Panc1 (cell line): ENCODE results near the gene ELK4. TPM values are rescaled to one million over a fixed set of nuclear protein-coding genes. Genes with fewer than 3 reads are reported as not detected.

Source experiments
- ATAC-seq: fragments of 200-7000 bp; cut with Tn5 transposase; 2 replicates; pipeline ENCODE4 v1.9.1; 2020; ENCODE audit warnings: mild to moderate bottlenecking, moderate library complexity
- BruUV-seq: library from RNA; stranded (reverse); fragments of 400-500 nt; replicated peaks from 2 replicates; lab custom pipeline; 2021; lab: Mats Ljungman, UMichigan
- CTCF ChIA-PET: fragments of 300-600 bp; sonication (Branson Sonifier 250); formaldehyde crosslinking; loops from one replicate; lab custom pipeline; 2022; ENCODE audit warnings: antibody characterized with exemption; lab: Charles Lee
- POLR2A ChIA-PET: fragments of 300-600 bp; sonication (Branson Sonifier 250); formaldehyde crosslinking; loops from one replicate; lab custom pipeline; 2022; ENCODE audit warnings: antibody characterized with exemption; lab: Charles Lee
- DNase-seq: peaks from one replicate; pipeline ENCODE4 v3.0.0-alpha.2; 2010; ENCODE audit warnings: low read depth, low spot score
- H3K27ac ChIP-seq: 2 replicates; pipeline ENCODE4 v1.5.1; 2011; ENCODE audit warnings: mild to moderate bottlenecking, low read length, inconsistent platforms
- H3K27me3 ChIP-seq: fragments of 200-500 bp; sonication (Bioruptor generic); 2 replicates; pipeline ENCODE4 v1.6.0; 2014; ENCODE audit warnings: low read length, inconsistent platforms; ENCODE audit not compliant: control insufficient read depth, insufficient read depth
- H3K36me3 ChIP-seq: fragments of 200-500 bp; sonication (Bioruptor generic); 2 replicates; pipeline ENCODE4 v1.5.1; 2014; ENCODE audit warnings: inconsistent platforms, mild to moderate bottlenecking, low read length, moderate library complexity; ENCODE audit not compliant: control insufficient read depth, insufficient read depth
- H3K4me1 ChIP-seq: 2 replicates; pipeline ENCODE4 v1.5.1; 2011; ENCODE audit warnings: inconsistent platforms, mild to moderate bottlenecking, low read length, moderate library complexity; ENCODE audit not compliant: control insufficient read depth, insufficient read depth
- H3K4me3 ChIP-seq, 2 experiments: 2 replicates each; pipeline ENCODE4 v1.5.1; 2011 to 2012; ENCODE audit warnings: low read depth in 2 of 2, low read length in 2 of 2, mild to moderate bottlenecking in 2 of 2, inconsistent platforms in 1 of 2, moderate library complexity in 1 of 2
- H3K9me3 ChIP-seq: fragments of 200-500 bp; sonication (Bioruptor generic); 2 replicates; pipeline ENCODE4 v1.5.1; 2014; ENCODE audit warnings: low read depth, mild to moderate bottlenecking, inconsistent platforms, low read length, moderate library complexity; ENCODE audit not compliant: control insufficient read depth, insufficient read depth
- POLR2AphosphoS5 ChIP-seq: IDR thresholded peaks from 2 replicates; pipeline ENCODE4 v1.6.1; 2012; ENCODE audit warnings: mild to moderate bottlenecking, low read depth, low read length, moderate library complexity
- SIN3A ChIP-seq: IDR thresholded peaks from 2 replicates; pipeline ENCODE4 v1.6.1; 2012; ENCODE audit warnings: low read depth, mild to moderate bottlenecking, low read length, moderate library complexity, borderline replicate concordance; ENCODE audit not compliant: insufficient read depth
- TCF7L2 ChIP-seq: IDR thresholded peaks from 2 replicates; pipeline ENCODE4 v1.6.1; 2011; ENCODE audit warnings: mild to moderate bottlenecking, low read depth, low read length, inconsistent platforms
- in situ Hi-C: cut with HindIII; loops from 2 replicates; pipeline ENCODE4 v1.10.0; 2016; ENCODE audit warnings: low sequenced_read_pairs, low pct_unique_long_range_greater_than_20kb
- intact Hi-C: fragments of 100-400 bp; cut with micrococcal nuclease; formaldehyde crosslinking; loops from one replicate; pipeline ENCODE4 v1.10.0; 2022; ENCODE audit not compliant: unreplicated experiment
- total RNA-seq: library from RNA; stranded (reverse); gene quantifications from one replicate; pipeline ENCODE4 v1.2.1, GENCODE V29; 2021; ENCODE audit not compliant: unreplicated experiment
- TF ChIP-seq, protein P1 (sequence below): fragments of 450-650 bp; IDR thresholded peaks from 2 replicates; pipeline ENCODE4 v1.5.1; 2017; ENCODE audit warnings: mild to moderate bottlenecking
- TF ChIP-seq, protein P2 (sequence below), 2 experiments: IDR thresholded peaks; 2 replicates each; pipeline ENCODE4 v1.6.1; 2011 to 2012; ENCODE audit warnings: low read depth in 2 of 2, control low read depth in 1 of 2, low read length in 1 of 2, mild to moderate bottlenecking in 1 of 2, moderate library complexity in 1 of 2; ENCODE audit not compliant: insufficient read depth in 1 of 2

The ELK4 gene
- total RNA-seq, 1 experiment from 2014 or later, result 54.6 TPM

- Histone ChIP-seq H3K4me1 (no peaks in the 10 kb centered on the region; the same call in 1 of the 2 replicates), H3K27ac (no peak overlapping the region), H3K27me3 (no peaks in the 10 kb centered on the region), H3K9me3 (no peaks in the 10 kb centered on the region), H3K4me3 (no peak overlapping the region), H3K36me3 (no peaks in the 10 kb centered on the region)
- in situ Hi-C loops, result no loop called here
- intact Hi-C loops, result no loop called here
- ChIA-PET POLR2A (no interaction called here), CTCF (interaction anchor here (0.5 to 6.6 kb wide), 5 partner anchors 21 to 173 kb away, joined by 3 to 110 read pairs (median 6); partner anchors contain the start of gene ELK4)
- BruUV-seq, result no TSS peak
- DNase-seq, result no peak
- ATAC-seq, result no peak
- TF ChIP-seq, protein P1, sequence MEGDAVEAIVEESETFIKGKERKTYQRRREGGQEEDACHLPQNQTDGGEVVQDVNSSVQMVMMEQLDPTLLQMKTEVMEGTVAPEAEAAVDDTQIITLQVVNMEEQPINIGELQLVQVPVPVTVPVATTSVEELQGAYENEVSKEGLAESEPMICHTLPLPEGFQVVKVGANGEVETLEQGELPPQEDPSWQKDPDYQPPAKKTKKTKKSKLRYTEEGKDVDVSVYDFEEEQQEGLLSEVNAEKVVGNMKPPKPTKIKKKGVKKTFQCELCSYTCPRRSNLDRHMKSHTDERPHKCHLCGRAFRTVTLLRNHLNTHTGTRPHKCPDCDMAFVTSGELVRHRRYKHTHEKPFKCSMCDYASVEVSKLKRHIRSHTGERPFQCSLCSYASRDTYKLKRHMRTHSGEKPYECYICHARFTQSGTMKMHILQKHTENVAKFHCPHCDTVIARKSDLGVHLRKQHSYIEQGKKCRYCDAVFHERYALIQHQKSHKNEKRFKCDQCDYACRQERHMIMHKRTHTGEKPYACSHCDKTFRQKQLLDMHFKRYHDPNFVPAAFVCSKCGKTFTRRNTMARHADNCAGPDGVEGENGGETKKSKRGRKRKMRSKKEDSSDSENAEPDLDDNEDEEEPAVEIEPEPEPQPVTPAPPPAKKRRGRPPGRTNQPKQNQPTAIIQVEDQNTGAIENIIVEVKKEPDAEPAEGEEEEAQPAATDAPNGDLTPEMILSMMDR, result no peak
- no peak for TF ChIP-seq TCF7L2
- TF ChIP-seq POLR2AphosphoS5, result no peak
- TF ChIP-seq, protein P2, sequence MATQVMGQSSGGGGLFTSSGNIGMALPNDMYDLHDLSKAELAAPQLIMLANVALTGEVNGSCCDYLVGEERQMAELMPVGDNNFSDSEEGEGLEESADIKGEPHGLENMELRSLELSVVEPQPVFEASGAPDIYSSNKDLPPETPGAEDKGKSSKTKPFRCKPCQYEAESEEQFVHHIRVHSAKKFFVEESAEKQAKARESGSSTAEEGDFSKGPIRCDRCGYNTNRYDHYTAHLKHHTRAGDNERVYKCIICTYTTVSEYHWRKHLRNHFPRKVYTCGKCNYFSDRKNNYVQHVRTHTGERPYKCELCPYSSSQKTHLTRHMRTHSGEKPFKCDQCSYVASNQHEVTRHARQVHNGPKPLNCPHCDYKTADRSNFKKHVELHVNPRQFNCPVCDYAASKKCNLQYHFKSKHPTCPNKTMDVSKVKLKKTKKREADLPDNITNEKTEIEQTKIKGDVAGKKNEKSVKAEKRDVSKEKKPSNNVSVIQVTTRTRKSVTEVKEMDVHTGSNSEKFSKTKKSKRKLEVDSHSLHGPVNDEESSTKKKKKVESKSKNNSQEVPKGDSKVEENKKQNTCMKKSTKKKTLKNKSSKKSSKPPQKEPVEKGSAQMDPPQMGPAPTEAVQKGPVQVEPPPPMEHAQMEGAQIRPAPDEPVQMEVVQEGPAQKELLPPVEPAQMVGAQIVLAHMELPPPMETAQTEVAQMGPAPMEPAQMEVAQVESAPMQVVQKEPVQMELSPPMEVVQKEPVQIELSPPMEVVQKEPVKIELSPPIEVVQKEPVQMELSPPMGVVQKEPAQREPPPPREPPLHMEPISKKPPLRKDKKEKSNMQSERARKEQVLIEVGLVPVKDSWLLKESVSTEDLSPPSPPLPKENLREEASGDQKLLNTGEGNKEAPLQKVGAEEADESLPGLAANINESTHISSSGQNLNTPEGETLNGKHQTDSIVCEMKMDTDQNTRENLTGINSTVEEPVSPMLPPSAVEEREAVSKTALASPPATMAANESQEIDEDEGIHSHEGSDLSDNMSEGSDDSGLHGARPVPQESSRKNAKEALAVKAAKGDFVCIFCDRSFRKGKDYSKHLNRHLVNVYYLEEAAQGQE (IDR thresholded peaks at IDR 0.05; ENCODE audit: insufficient read depth in 1 of 2, low read depth in 2 of 2, low read length in 1 of 2), result no peak
- TF ChIP-seq SIN3A, result no peak
Observed at GRCh38 chr1:205592443-205593003, 39.3 kb downstream of the ELK4 start.

GRCh38 chr1:205591522-205592351 is 40.1 kb downstream of the ELK4 start:
- TF ChIP-seq SIN3A (0 out of 2 replicates have a peak, but pooled peaks have one; percentile 41), TCF7L2 (no peak), POLR2AphosphoS5 (no peak; the same call in 1 of the 2 replicates)
- TF ChIP-seq, protein P1, result peak; percentile 99
- TF ChIP-seq, protein P2 (IDR thresholded peaks at IDR 0.05; ENCODE audit: insufficient read depth in 1 of 2, low read depth in 2 of 2, low read length in 1 of 2), result no peak
- POLR2A ChIA-PET, result interaction anchor here (0.9 kb wide), 1 partner anchor 40 kb away, joined by 16 read pairs; the partner anchor contains the start of gene ELK4
- ATAC-seq (peak; percentile 96), DNase-seq (peak; percentile 58)
- Histone ChIP-seq H3K9me3 (no peaks in the 10 kb centered on the region), H3K4me3 (peak overlapping the region; percentile 27 to 56), H3K4me1 (no peaks in the 10 kb centered on the region; the same call in 1 of the 2 replicates), H3K27ac (peak overlapping the region; percentile 41), H3K36me3 (no peaks in the 10 kb centered on the region), H3K27me3 (no peaks in the 10 kb centered on the region)
- CTCF ChIA-PET, result interaction anchor here (0.5 to 6.6 kb wide), 8 partner anchors 22 to 161 kb away, joined by 3 to 110 read pairs (median 6); partner anchors contain the start of gene ELK4
- no TSS peak for BruUV-seq
- in situ Hi-C loops, result no loop called here
- intact Hi-C loops, result loop anchor here (2.0 kb wide), 2 partner anchors 41 to 65 kb away; partner anchors contain the start of gene ELK4
